Activated T-cell treated with anti-CD3 and anti-CD28 coated beads for 48 hours (primary cell): ENCODE results near the gene PPM1G.

Experiments
- DNase-seq: peaks from one replicate; pipeline ENCODE4 v3.0.0-alpha.2; 2020; ENCODE audit warnings: low read depth

PPM1G gene

GRCh38 chr2:27412419-27413152 is 3.2 kb upstream of the PPM1G start:
- no peak for DNase-seq

- peak; percentile 32 for DNase-seq
Observed at GRCh38 chr2:27408601-27409320, 630 bp downstream of the PPM1G start.

GRCh38 chr2:27407798-27408491 is 1.4 kb downstream of the PPM1G start:
- no peak for DNase-seq

- DNase-seq, result no peak
Observed at GRCh38 chr2:27400348-27401135, 8.8 kb downstream of the PPM1G start.

GRCh38 chr2:27398962-27399361 is 10.4 kb downstream of the PPM1G start:
- DNase-seq, result no peak

- no peak for DNase-seq
Observed at GRCh38 chr2:27393225-27393624, 16.2 kb downstream of the PPM1G start.

- DNase-seq, result no peak
Observed at GRCh38 chr2:27390822-27391679, 18.3 kb downstream of the PPM1G start.

GRCh38 chr2:27381577-27382181 is 27.7 kb downstream of the PPM1G start:
- no peak for DNase-seq

GRCh38 chr2:27380626-27381545 is 28.5 kb downstream of the PPM1G start, which contains the start of gene ZNF513:
Gene ZNF513, minus strand, starts transcription at chr2:27380734. Its CDS starts 208 bp downstream, at chr2:27380526.
- peak; percentile 88 for DNase-seq

- no peak for DNase-seq
Observed at GRCh38 chr2:27379836-27380625, 29.4 kb downstream of the PPM1G start.

GRCh38 chr2:27379383-27379835 is 30.0 kb downstream of the PPM1G start:
- DNase-seq, result no peak

- no peak for DNase-seq
Observed at GRCh38 chr2:27378809-27379290, 30.5 kb downstream of the PPM1G start.

GRCh38 chr2:27378096-27378808 is 31.1 kb downstream of the PPM1G start:
- DNase-seq, result no peak

GRCh38 chr2:27377618-27378095 is 31.7 kb downstream of the PPM1G start:
- DNase-seq, result no peak

- DNase-seq, result no peak
Observed at GRCh38 chr2:27376866-27377617, 32.3 kb downstream of the PPM1G start.

- no peak for DNase-seq
Observed at GRCh38 chr2:27376151-27376865, 33.1 kb downstream of the PPM1G start.
